IMR-90 (cell line): ENCODE measurements around the gene WDR27.

Experiments
- BHLHE40 ChIP-seq: fragments of 150-350 bp; IDR thresholded peaks from 2 replicates; pipeline ENCODE4 v1.6.1; 2016; ENCODE audit warnings: mild to moderate bottlenecking, low read depth, low read length
- CEBPB ChIP-seq: IDR thresholded peaks from 2 replicates; pipeline ENCODE4 v1.6.1; 2012; ENCODE audit warnings: low read depth, low read length, improper control_type of control experiment
- FOS ChIP-seq: fragments of 150-350 bp; IDR thresholded peaks from 2 replicates; pipeline ENCODE4 v1.6.1; 2016; ENCODE audit warnings: low read depth, low read length
- MAZ ChIP-seq: IDR thresholded peaks from 2 replicates; pipeline ENCODE4 v1.6.1; 2012; ENCODE audit warnings: low read depth, mild to moderate bottlenecking, low read length, improper control_type of control experiment, moderate library complexity, borderline replicate concordance
- MXI1 ChIP-seq: IDR thresholded peaks from 2 replicates; pipeline ENCODE4 v1.6.1; 2012; ENCODE audit warnings: low read depth, mild to moderate bottlenecking, low read length, moderate library complexity, borderline replicate concordance
- NFE2L2 ChIP-seq: fragments of 150-350 bp; IDR thresholded peaks from 2 replicates; pipeline ENCODE4 v1.6.1; 2016; ENCODE audit warnings: low read depth, mild to moderate bottlenecking, low read length
- POLR2A ChIP-seq: IDR thresholded peaks from 2 replicates; pipeline ENCODE4 v1.6.1; 2012; ENCODE audit warnings: mild to moderate bottlenecking, low read depth, low read length
- RCOR1 ChIP-seq: IDR thresholded peaks from 2 replicates; pipeline ENCODE4 v1.6.1; 2012; ENCODE audit warnings: mild to moderate bottlenecking, low read length, improper control_type of control experiment; ENCODE audit not compliant: insufficient replicate concordance
- RFX5 ChIP-seq: IDR thresholded peaks from 2 replicates; pipeline ENCODE4 v1.8.0; 2012; ENCODE audit warnings: low read depth, mild to moderate bottlenecking, low read length, moderate library complexity
- TF ChIP-seq, protein P1 (sequence below): fragments of 150-350 bp; IDR thresholded peaks from 2 replicates; pipeline ENCODE4 v1.6.1; 2017; ENCODE audit warnings: mild to moderate bottlenecking, antibody characterized with exemption, low read length, low read depth
- TF ChIP-seq, protein P2 (sequence below): conservative IDR thresholded peaks from 2 replicates; pipeline ENCODE4 v1.5.1; 2012; ENCODE audit warnings: mild to moderate bottlenecking, low read depth, low read length, improper control_type of control experiment

DNA sequence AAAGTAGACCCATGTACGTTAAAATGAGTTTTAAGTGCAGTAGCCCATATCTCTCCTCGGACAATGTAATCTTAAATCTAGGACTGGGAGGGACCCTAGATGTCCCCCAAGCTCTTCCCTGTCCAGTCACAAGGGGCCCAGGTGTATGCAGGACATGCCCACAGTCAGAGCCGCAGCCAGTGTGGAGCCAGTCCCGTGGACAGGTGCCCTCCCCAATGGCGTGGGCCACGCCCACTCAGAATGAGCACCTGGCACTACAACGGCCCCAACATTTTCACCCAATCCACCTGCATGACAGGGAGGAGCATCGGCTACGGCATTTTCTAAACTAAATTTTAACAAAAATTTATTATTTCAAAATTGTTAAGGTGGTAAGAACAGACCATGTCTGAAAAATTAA lies 53.2 kb downstream of the WDR27 start:
- TF ChIP-seq POLR2A (no peak), NFE2L2 (no peak), BHLHE40 (no peak), RFX5 (no peak), RCOR1 (no peak), MAZ (no peak), CEBPB (no peak), FOS (no peak), MXI1 (no peak)
- TF ChIP-seq, protein P1, sequence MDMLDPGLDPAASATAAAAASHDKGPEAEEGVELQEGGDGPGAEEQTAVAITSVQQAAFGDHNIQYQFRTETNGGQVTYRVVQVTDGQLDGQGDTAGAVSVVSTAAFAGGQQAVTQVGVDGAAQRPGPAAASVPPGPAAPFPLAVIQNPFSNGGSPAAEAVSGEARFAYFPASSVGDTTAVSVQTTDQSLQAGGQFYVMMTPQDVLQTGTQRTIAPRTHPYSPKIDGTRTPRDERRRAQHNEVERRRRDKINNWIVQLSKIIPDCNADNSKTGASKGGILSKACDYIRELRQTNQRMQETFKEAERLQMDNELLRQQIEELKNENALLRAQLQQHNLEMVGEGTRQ: no peak
- TF ChIP-seq, protein P2, sequence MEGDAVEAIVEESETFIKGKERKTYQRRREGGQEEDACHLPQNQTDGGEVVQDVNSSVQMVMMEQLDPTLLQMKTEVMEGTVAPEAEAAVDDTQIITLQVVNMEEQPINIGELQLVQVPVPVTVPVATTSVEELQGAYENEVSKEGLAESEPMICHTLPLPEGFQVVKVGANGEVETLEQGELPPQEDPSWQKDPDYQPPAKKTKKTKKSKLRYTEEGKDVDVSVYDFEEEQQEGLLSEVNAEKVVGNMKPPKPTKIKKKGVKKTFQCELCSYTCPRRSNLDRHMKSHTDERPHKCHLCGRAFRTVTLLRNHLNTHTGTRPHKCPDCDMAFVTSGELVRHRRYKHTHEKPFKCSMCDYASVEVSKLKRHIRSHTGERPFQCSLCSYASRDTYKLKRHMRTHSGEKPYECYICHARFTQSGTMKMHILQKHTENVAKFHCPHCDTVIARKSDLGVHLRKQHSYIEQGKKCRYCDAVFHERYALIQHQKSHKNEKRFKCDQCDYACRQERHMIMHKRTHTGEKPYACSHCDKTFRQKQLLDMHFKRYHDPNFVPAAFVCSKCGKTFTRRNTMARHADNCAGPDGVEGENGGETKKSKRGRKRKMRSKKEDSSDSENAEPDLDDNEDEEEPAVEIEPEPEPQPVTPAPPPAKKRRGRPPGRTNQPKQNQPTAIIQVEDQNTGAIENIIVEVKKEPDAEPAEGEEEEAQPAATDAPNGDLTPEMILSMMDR: no peak
